Measurements from ENCODE around the gene IFT27.
"Not testable (repeated sequence)": the region's sequence is repeated elsewhere in the genome, so short reads cannot be mapped to it uniquely, and the experiment has no call there.

The IFT27 gene

DNA sequence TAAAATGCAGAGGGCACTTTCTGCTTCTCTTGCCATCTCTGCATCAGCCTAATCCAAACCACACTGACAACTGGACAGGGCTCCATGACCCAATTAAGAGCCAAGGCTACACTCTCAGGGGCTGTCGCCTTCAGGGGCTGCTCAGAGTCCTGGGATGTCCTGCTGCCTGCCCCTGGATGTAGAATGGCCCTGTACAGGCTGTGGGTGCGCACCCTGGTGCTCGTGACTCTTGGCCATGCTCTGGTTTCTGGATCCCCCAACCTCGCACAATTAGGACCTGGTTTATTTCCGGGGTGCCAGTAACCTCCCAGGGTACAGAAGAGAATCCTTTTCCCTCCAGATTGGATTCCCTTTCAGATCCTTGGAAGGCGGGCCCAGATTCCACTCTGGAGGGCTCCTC lies 11.3 kb downstream of the IFT27 start:
- DNase-seq = no peak

GRCh38 chr22:36764060-36764459 lies 11.9 kb downstream of the IFT27 start:
- DNase-seq = no peak

DNA sequence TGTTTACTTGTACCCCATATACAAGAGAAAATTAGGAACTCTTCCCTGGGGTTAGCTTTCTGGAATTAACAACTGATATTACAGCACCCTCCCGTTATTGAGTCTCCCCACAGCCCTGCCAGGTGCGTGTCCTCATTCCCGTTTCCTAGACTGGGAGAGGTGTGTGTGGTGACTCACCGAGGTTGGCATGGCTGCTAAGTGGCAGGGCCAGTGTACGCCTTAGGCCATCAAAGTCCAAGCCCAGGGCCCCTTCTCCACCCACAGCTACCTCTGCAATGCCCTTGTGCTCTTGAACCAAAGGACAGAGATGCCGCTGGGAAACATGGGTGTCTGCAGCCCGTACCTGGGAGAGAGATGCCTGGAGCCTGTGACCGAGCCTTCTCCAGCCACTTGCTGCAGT lies 12.3 kb downstream of the IFT27 start:
- no peak for DNase-seq

DNA sequence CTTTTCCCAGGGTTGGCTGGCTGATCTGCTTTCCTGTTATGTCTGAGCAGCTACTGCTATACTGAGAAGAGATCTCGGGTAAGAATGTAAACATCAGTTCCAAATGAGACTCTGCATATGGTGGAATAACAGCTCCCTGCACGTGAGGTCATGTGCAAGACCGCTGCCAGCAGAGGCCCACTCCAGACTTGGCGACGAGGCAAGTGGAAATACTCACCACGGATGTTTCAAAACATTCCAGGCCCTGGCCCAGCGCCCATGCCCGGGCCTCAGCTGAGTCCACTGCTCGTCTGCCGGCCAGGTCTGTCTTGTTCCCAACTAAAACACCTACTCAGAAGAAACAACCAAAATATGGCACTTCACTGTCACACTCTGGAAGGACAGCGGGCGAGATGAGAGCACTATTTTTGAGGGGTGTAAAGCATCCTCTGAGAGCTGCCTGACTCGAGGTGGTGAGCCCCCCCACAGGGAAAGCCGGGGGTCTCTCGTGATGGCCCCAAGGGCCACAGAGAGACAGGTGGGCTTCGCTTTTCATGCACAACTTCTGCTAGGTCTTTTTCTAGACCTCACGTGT lies 13.1 kb downstream of the IFT27 start:
- DNase-seq = no peak

DNA sequence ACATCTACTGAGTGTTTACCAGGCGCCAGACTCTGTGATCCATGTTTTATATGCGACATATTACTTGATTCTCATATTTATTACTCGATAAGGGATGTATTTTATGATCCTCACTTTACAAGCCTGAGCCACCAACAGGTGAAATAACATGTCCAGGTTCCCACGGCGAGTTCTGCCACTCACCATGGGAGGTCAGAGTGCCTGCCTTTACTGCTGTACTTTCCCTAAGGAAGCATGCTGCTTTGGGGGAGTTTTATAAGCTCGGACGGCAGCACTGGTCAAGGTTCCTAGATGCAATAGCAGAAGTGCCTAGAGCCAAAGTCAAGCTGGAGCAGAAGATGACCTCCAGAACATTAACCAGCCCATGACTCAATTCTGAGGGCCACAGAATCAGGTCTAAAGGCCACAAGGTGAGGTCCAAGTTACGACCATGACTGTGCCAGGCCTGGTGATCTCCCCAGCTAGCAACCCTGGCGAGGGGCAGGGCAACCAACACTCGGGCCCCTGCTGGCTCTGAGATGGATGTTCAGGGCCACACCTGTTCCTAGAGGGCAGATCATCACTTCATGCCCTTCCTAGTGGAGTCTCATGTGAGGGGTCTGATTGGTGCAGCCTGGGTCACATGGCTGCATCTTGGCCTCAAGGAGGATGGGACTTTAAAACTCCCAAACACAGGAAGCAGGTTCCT lies 14.2 kb downstream of the IFT27 start:
- DNase-seq = no peak

DNA sequence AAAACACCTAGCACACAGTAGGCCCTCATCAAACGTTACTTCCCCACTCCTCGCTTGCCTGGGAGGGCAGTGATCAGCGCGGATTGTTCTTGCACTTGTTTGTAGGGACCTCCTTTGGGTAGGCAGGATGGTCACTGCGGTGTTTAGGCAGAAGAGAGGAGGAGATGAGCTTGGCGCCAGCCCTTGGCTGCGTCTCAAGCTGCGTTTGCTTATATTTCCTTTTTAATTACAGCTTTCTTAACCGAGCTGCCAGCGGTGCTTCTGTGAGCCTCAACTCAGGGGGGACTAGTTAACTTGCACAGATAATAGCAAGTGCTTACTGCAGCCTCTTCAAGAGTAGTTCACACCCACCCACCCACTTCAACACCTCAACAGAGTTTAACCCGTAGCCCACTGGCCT lies 15.1 kb downstream of the IFT27 start:
- DNase-seq = no peak

DNA sequence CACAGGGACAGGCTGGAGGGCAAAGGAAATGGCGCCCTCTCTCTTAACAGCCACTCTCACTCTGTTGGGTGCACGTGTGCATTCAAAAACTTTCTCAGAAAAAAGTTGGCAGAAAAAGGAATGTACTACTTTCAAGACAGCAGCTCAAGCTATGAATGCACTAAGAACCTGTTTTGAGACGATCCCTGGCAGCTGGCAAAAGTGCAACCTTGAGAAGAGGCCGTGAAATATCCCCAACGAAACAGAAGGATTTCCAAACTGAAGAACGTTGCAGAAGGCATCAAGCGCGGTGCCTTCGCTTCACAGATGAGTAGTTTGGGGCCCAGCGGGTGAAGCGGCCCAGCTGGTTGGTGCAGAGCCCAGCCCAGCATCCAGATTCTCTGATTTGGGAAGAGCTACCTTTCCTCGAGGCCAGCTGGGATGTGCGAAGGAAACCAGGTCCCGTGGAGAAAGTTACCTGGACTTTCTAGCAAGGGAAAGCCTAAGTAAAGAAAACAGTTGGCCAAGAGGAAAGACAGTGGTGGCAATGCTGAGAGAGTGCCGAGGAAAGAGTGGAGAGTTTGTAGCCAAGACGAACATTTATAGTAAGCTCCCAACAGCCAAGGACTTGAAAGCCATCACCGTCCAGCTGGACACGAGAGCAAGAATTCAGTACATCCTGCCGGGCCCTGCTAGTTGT lies 16.3 kb downstream of the IFT27 start:
- DNase-seq = no peak

DNA sequence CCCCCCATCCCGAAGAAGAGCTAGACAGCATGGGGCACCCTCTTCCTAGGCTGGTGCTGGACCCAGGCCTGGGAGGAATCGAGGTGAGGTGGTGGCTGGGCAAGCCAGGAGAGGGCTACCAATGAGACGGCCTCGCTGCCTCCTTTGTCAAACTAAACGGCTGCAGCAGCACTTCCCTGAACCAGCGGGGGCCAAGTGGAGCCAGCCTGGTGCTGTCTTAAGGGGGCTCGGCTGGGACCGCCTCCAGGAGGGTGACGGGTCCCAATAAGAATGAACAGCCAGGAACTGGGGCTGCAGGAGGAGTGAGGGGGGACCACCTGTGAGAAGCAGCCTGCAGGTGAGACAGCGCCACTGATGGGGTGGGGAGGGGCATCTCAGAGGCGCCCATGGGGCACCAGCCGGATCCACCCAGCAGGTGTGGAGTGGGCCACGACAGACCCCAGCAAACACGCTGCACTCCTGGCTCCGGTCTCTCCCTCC lies 17.1 kb downstream of the IFT27 start:
- no peak for DNase-seq

- DNase-seq = peak; percentile 72
Observed at GRCh38 chr22:36757668-36758211, 18.2 kb downstream of the IFT27 start.

DNA sequence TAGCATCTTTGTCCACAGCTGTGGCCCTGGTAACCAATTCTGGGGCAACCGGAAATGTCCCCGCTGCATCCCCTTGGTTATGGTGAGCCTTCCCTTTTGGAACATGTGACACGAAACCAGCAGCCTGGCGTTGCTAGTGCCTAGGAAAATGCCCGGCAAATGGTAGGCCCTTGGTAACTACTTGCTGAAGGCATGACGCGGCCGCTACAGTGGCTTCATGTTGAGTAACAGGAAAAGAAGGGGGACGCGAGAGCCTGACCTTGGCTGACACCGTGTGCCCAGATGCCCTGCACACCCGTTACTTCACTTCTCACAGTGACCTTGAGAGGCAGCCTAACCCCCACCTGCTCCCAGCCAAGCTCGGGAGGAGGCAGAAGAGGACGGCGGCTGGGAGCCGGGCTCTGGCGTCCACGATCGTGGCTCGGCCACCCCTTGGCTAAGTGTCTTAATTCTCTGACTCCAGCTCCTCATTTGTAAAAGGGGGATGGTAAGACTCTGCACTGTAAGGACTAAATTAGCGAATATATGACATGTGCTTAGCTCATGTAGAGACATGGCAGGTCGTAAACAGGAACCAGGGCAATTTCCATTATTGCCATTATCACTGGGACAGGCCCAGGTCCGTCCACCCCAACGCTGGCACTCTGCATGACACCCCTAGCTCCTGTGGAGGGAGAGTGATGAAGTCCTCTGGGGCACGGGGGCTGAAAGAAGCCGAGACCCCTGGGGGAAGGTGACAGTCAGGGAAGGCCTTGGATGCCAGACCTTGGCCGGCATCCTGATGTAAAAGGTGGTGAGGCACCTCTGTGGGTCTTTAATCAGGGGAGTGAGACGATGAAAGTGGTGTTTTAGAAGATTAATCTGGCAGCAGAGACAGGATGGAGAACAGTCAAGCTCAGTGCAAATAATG lies 18.9 kb downstream of the IFT27 start:
- DNase-seq = no peak

DNA sequence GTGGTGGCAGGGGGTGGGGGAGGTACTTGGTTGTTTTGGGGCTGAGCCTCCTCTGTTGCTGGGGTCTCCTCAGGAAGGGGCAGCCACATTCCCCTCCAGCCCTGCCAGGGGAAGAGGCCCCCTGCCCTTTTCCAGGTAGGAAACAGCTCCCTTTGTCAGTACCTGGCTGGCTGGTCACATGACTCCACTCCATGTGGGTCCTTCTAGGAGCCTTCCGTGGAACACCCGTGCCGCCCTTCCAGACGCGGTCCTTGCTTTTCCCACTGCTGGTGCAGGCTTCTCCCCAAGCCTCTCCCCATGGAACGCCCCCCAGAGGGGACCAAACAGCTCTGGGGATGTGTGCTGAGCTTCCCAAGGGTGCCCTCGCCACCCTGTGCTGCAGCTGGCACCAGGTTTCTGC lies 19.9 kb downstream of the IFT27 start:
- no peak for DNase-seq

GRCh38 chr22:36755316-36755715 lies 20.6 kb downstream of the IFT27 start:
- DNase-seq = no peak

DNA sequence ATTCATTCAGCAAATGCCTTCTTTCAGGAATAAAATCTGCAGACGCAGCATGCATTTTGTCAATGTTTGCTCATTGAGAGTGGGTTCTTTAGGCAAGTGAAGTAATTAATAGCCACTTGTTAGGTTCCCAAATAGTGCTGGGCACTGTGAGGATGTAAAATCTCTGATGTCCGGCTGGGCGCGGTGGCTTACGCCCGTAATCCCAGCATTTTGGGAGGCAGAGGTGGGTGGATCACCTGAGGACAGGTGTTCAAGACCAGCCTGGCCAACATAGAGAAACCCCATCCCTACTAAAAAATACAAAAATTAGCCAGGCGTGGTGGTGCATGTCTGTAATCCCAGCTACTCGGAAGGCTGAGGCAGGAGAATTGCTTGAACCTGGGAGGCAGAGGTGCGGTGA lies 21.0 kb downstream of the IFT27 start:
- DNase-seq = not testable (repeated sequence)

DNA sequence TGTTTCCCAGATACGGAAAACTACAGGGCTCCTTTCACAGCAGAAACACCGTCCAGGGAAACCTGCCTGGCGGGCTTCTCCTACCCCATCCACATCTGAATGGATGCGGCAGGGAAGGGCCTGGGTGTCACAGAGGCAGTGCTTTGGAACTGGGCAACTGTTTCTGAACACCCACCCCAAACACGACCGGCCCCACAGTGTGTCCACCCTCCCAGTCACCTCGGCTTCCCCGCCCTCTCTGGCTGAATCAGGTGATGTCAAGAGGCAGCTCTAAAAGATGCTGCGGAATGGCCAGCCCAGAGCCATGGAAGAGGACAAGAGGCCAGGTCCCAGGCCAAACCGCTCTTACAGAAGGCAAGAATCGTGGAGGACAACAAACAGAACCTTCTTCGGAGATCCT lies 22.0 kb downstream of the IFT27 start:
- DNase-seq = no peak

DNA sequence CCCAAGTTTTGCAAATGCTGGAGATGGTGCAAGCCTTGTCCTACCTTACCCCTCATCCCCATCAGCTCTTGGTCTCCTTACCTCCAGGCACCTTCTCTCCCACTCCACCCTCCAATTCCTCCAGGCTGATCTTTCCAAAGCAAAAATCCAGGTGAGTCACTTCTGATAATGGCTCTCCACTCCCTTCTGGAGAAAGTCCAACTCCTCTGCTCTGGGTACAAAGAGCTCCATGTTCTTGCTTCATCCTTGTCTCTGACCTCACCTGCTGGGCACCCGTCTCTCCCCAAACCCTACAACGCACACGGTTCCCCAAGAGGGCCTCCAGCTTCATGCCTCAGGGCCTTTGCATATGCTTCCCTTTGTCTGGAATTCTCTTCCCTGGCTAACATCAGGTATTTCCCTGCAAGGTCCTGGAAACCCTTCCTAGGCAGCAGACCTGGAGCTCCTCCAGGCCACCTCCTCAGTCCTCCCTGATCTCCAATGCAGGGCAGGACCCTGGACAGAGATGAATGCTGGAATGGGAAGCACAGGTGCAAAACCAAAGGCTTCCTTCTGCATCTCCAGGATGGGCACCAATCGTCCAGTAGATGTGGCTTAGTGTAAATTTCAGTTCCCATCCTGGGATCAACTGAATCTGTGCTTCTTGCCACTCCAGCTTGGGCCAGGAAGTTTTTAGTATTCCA lies 22.7 kb downstream of the IFT27 start:
- no peak for DNase-seq

- no peak for DNase-seq
Observed at GRCh38 chr22:36746375-36746970, 29.4 kb downstream of the IFT27 start.

- no peak for DNase-seq
Observed at GRCh38 chr22:36745301-36745995, 30.5 kb downstream of the IFT27 start.

GRCh38 chr22:36744791-36745190 lies 31.1 kb downstream of the IFT27 start:
- DNase-seq = no peak

DNA sequence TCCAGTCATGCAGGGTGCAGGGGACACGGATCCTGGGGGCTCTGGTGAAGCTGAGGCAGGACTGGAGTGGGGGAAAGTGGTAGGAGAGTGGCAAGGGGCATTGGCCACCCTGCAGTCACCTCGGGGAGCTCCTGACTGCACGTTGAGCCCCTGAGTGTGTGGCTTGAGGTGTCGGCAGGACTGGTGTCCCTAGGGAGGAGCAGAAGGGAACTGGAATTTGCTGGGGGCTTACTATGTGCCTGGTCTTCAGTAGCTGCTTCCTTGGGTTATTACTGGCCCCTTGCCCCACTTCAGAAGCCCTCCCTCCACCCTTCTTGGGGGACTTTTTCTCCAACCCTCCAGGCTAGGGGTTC lies 31.5 kb downstream of the IFT27 start:
- no peak for DNase-seq

DNA sequence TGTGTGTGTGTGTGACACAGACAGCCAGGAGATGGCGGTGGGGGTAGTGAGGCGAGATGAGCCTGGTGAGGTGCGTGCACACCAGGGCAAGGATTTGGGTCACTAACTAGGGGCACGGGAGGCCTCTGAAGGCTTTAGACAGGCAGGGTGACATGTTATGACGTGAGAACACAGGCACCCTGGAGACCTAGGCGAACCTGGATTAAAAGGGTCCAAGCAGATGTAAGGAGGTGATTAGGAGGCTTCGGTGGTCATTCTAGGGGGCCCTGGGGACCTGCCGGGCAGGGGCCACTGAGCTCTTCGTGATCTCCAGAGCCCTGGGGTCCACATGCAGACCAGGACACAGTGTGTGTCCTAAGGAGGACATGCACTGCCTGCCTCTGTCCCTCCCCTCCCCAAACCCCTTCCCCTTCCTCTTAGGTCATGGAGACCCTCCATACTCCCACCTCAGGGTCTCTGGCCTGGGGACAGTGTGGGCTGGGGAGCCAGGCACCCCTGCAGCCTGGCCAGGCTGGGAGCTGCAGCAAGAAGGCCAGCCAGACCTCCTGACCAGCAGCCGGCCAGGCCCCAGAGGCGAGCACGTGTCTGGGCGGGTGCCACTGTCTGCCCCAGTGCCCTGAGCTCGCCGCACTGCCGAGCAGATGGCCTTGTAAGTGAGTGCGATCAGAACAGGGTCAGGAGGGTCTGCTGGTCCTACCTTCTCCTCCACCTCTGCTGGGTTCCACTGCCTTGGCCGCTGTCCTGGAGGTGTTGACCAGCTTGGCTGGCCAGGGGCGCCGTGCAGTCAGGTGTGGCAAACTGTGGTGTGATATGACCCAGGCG lies 32.1 kb downstream of the IFT27 start:
- no peak for DNase-seq

Measured in CD4-positive, alpha-beta T cell treated with Interleukin-12 subunit alpha and Interleukin-12 subunit beta, for 1 hour (primary cell).